Stimulated activated CD8-positive, alpha-beta memory T cell treated with anti-CD3 and anti-CD28 coated beads, Interleukin-2, amount 100 ng/mL, for 1 hour (primary cell): ENCODE results near the gene CNN2.

Experiments
- DNase-seq, 2 donors: peaks; one replicate each; pipeline ENCODE4 v3.0.0-alpha.2; 2020; ENCODE audit warnings: low read depth in 2 of 2

CNN2 gene

GRCh38 chr19:1049106-1049505 lies 22.7 kb downstream of the CNN2 start:
- DNase-seq = no peak

GRCh38 chr19:1049800-1050199 lies 23.4 kb downstream of the CNN2 start:
- no peak for DNase-seq

DNA sequence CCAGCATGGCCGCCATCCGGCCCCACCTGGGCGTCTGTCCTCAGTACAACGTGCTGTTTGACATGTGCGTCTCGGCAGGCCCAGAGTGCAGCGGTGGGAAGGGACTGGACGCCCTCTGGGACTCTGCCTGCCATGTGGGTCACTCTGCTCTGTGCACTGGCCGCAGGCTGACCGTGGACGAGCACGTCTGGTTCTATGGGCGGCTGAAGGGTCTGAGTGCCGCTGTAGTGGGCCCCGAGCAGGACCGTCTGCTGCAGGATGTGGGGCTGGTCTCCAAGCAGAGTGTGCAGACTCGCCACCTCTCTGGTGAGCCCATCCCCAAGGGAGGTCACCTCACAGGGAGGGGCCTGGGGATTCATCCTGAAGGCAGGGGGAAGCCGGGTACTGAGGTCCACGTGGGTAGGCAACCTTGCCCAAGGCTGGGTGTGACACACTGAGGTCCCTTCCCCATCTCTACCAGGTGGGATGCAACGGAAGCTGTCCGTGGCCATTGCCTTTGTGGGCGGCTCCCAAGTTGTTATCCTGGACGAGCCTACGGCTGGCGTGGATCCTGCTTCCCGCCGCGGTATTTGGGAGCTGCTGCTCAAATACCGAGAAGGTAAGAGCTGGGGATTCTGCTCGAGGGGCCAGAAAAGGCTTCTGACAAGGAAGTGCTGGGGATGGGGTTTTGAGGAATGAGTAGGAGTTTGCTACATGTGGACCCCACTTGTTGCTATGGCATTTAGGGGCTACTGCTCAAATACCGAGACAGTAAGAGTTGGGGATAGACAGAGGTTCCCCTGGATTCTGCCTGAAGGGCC lies 24.8 kb downstream of the CNN2 start:
- DNase-seq = no peak

DNA sequence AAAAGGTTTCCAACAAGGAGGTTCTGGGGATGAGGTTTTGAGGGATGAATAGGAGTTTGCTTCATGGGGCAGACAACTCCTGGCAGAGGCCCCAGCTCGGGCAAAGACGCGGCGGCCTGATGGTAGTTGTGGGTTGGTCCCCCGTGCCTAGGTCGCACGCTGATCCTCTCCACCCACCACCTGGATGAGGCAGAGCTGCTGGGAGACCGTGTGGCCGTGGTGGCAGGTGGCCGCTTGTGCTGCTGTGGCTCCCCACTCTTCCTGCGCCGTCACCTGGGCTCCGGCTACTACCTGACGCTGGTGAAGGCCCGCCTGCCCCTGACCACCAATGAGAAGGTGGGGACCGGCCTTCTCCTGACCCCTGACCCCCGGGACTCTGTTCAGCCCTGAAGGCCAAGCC lies 25.4 kb downstream of the CNN2 start:
- no peak for DNase-seq

GRCh38 chr19:1052349-1052975 lies 26.1 kb downstream of the CNN2 start:
- DNase-seq = no peak

DNA sequence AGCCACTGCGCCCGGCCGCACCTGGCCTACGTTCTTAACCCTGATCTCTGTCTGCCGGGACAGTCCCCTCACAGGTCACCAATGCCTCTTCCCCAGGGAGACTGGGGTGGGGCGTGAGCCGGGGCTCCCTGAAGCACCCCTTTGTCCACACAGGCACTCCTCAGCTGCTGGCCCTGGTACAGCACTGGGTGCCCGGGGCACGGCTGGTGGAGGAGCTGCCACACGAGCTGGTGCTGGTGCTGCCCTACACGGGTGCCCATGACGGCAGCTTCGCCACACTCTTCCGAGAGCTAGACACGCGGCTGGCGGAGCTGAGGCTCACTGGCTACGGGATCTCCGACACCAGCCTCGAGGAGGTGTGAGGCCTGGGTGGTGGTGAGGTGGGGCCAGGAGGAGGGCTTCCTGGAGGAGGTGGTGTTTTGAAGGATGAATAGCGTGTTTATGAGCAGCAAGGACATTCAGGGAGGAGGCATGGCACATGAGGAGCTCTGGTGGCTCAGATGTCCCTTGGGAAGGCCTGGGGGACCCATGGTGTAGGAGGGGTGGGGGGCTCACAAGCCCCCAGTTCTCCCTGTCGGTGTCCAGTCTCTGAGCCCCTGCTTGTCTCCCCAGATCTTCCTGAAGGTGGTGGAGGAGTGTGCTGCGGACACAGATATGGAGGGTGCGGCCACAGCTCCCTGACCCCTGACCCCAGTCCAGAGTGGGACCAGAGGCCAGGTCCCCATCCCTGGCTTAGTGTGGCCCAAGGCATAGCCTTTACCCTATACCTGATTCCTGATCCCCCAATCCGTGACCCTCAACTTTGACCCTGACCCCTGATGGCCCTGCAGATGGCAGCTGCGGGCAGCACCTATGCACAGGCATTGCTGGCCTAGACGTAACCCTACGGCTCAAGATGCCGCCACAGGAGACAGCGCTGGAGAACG lies 27.0 kb downstream of the CNN2 start:
- DNase-seq = no peak

- no peak for DNase-seq
Observed at GRCh38 chr19:1054102-1055027, 28.0 kb downstream of the CNN2 start.

DNA sequence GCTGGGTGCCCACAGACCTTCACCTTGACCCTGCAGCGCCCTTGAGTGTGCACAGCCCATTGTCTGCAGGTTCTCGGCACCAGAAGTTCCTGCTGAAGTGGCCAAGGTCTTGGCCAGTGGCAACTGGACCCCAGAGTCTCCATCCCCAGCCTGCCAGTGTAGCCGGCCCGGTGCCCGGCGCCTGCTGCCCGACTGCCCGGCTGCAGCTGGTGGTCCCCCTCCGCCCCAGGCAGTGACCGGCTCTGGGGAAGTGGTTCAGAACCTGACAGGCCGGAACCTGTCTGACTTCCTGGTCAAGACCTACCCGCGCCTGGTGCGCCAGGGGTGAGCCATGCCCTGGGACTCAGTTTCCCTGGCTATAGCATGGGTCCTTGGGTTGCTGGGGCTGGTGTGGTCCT lies 28.6 kb downstream of the CNN2 start:
- no peak for DNase-seq

DNA sequence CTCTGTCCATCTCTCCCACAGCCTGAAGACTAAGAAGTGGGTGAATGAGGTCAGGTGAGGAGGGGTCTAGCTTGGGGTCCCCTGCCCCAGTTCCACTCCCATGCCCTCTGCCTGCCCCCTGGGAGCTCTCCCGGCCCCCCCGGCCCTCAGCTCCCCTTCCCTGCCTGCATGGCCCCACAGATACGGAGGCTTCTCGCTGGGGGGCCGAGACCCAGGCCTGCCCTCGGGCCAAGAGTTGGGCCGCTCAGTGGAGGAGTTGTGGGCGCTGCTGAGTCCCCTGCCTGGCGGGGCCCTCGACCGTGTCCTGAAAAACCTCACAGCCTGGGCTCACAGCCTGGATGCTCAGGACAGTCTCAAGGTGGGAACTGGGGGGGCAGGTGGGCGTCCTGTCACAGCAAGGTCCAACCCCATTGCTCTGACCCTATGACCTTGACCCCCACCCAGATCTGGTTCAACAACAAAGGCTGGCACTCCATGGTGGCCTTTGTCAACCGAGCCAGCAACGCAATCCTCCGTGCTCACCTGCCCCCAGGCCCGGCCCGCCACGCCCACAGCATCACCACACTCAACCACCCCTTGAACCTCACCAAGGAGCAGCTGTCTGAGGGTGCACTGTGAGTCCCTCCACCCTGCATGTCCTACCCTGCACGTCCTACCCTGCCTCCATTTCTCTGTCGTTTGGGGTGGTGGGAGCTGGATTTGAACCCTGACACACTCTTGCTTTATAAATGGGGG lies 29.6 kb downstream of the CNN2 start:
- DNase-seq = no peak

DNA sequence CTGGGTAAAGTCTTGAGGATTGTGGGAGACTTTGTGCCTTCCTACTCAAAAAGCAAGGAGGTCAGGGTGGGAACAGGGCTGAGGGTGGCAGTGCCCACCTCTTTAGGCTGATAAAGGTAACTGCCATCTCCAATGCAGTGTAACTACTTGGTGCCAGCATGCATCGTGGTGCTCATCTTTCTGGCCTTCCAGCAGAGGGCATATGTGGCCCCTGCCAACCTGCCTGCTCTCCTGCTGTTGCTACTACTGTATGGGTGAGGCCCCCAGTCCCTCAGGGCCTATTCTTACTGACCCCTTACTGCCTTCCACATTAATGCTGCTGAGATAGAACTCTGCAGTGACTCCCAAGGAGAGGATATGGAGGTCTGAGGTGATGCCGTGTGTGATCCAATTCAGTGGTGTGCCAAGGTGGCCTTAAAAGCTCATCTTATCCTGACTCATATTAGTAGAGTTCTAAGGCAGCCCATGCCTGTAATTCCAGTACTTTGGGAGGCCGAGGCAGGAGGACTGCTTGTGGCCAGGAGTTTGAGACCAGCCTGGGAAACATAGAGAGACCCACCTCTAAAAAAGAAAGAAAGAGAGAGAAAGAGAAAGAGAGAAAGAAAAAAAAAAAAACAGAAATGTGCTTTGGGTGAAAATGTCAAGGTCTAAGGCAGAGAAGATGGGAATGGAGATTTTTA lies 30.9 kb downstream of the CNN2 start:
- DNase-seq = no peak

DNA sequence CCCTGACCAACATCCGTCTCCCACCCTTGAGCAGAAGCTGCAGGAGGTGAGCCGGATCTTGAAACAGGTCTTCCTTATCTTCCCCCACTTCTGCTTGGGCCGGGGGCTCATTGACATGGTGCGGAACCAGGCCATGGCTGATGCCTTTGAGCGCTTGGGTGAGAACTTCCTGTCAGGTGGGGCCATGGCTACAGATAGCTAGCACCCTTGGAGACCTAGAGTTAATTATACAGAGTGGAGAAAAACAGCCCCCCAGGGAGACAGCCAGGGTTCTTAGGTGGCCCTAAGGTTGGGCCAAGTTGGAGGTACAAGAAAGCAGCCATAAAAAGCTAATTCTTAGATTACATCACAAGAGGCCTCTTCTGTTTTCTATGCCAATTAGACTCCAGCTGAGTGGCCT lies 31.7 kb downstream of the CNN2 start:
- no peak for DNase-seq

GRCh38 chr19:1060689-1061088 lies 34.3 kb downstream of the CNN2 start:
- DNase-seq = no peak

- no peak for DNase-seq
Observed at GRCh38 chr19:1061987-1062386, 35.6 kb downstream of the CNN2 start.

DNA sequence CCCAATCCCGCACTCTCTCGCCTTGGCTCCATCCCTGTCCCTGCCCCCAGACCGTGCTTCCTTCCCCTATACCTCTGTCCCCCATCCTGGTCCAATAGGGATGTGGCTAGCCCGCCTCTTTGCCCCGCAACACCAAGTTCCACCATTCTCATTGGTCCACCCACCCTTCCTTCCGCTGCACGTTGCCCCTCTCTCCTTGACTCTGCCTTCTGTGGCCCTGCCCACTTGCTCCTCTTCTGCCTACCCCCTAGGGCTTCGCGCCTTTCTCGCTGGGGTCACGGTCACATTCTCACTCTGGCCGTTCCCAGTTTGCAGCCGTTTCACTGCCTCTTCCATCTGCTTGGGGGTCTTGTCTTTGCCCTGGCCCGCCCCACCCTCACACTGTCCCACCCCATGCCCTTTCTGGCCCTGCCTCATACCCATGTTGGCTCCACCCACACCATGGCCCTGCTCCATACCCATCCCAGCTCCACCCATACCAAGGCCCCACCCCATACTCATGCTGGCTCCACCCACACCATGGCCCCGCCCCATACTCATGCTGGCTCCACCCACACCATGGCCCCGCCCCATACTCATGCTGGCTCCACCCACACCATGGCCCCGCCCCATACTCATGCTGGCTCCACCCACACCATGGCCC lies 36.1 kb downstream of the CNN2 start:
- no peak for DNase-seq

DNA sequence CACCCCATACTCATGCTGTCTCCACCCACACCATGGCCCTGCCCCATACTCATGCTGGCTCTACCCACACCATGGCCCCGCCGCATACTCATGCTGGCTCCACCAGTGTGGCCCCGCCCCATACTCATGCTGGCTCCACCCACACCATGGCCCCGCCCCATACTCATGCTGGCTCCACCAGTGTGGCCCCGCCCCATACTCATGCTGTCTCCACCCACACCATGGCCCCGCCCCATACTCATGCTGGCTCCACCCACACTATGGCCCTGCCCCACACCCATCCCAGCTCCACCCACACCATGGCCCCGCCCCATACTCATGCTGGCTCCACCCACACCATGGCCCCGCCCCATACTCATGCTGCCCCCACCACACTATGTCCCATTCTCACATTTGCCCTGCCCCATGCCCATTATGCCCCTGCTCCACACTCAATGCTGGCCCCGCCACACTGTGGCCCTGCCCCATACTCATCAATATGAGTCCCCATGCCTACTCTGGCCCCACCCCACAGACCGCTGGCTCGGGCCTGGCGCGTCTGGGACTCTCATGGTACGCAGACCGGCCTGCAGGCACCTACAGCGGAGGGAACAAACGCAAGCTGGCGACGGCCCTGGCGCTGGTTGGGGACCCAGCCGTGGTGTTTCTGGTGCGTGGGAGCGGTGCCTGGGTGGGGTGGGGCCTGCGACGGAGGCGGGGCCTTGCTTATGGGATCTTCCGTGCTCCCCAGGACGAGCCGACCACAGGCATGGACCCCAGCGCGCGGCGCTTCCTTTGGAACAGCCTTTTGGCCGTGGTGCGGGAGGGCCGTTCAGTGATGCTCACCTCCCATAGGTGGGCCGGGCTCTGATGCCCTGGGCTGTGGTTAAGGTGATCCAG lies 36.9 kb downstream of the CNN2 start:
- DNase-seq = no peak

- no peak for DNase-seq
Observed at GRCh38 chr19:1063909-1064660, 37.7 kb downstream of the CNN2 start.

GRCh38 chr19:1064661-1065605 lies 38.5 kb downstream of the CNN2 start:
- peak in 1 of 2 donors; percentile 53 for DNase-seq
